Nephron progenitor cell (in vitro differentiated cells): ENCODE data around the gene FKRP.

Experiments used
- DNase-seq: peaks from one replicate; pipeline ENCODE4 v3.0.0; 2021
- H3K27ac Mint-ChIP-seq: 2 replicates; pipeline ENCODE4 v1.8.0; 2021; ENCODE audit warnings: mild to moderate bottlenecking, moderate library complexity, mixed read lengths
- H3K27me3 Mint-ChIP-seq: 2 replicates; pipeline ENCODE4 v1.8.0; 2021; ENCODE audit warnings: mild to moderate bottlenecking, low read depth, mixed read lengths; ENCODE audit not compliant: poor library complexity
- H3K36me3 Mint-ChIP-seq: 2 replicates; pipeline ENCODE4 v1.8.0; 2021; ENCODE audit warnings: low read depth, mixed read lengths
- H3K4me1 Mint-ChIP-seq: 2 replicates; pipeline ENCODE4 v1.8.0; 2021; ENCODE audit warnings: mixed read lengths
- H3K4me3 Mint-ChIP-seq: 2 replicates; pipeline ENCODE4 v1.8.0; 2021; ENCODE audit warnings: mild to moderate bottlenecking, moderate library complexity, mixed read lengths
- H3K9me3 Mint-ChIP-seq: 2 replicates; pipeline ENCODE4 v1.8.0; 2021; ENCODE audit warnings: mild to moderate bottlenecking, moderate library complexity, mixed read lengths
- CTCF ChIP-seq: fragments of 200-600 bp; sonication (generic); IDR thresholded peaks from 2 replicates; pipeline ENCODE4 v1.5.0; 2021; ENCODE audit warnings: antibody characterized with exemption

Gene FKRP

GRCh38 chr19:46787331-46788261, 41.7 kb downstream of the FKRP start:
- Mint-ChIP-seq H3K9me3 (no peaks in the 10 kb centered on the region), H3K27me3 (peaks cover 16% of the 10 kb centered on the region), H3K4me1 (peaks cover 54% of the 10 kb centered on the region), H3K4me3 (peak overlapping the region; percentile 93), H3K36me3 (peaks cover 5% of the 10 kb centered on the region), H3K27ac (peak overlapping the region; percentile 95)
- no peak for TF ChIP-seq CTCF
- DNase-seq = peak; percentile 64

GRCh38 chr19:46788262-46788967, 42.6 kb downstream of the FKRP start, which contains the start of gene SLC1A5:
Gene SLC1A5 (minus strand): TSS chr19:46788594. CDS start chr19:46787965, 629 bp downstream.
- no peaks in the 10 kb centered on the region for H3K36me3 Mint-ChIP-seq
- H3K9me3 Mint-ChIP-seq = no peaks in the 10 kb centered on the region
- H3K4me1 Mint-ChIP-seq = peaks cover 53% of the 10 kb centered on the region
- peaks cover 16% of the 10 kb centered on the region for H3K27me3 Mint-ChIP-seq
- H3K27ac Mint-ChIP-seq = no peak within 1 kb of the TSS
- no peak for TF ChIP-seq CTCF
- DNase-seq = peak; percentile 99
- peak within 1 kb of the TSS; percentile 93 for H3K4me3 Mint-ChIP-seq

- Mint-ChIP-seq H3K4me3 (no peak overlapping the region), H3K27me3 (peaks cover 16% of the 10 kb centered on the region)
- DNase-seq = no peak
Measured at GRCh38 chr19:46788968-46789338, 43.1 kb downstream of the FKRP start.

GRCh38 chr19:46789371-46789770, 43.5 kb downstream of the FKRP start:
- no peak for TF ChIP-seq CTCF
- H3K4me3 Mint-ChIP-seq = no peak overlapping the region
- no peaks in the 10 kb centered on the region for H3K36me3 Mint-ChIP-seq
- DNase-seq = no peak
- H3K27ac Mint-ChIP-seq = no peak overlapping the region
- H3K9me3 Mint-ChIP-seq = no peaks in the 10 kb centered on the region
- peaks cover 49% of the 10 kb centered on the region for H3K4me1 Mint-ChIP-seq
- peaks cover 12% of the 10 kb centered on the region for H3K27me3 Mint-ChIP-seq

More at GRCh38 chr19:46788968-46789338, 43.1 kb downstream of the FKRP start:
- Mint-ChIP-seq H3K27ac (no peak overlapping the region), H3K4me1 (peaks cover 53% of the 10 kb centered on the region), H3K36me3 (no peaks in the 10 kb centered on the region), H3K9me3 (no peaks in the 10 kb centered on the region)
- TF ChIP-seq CTCF = no peak

GRCh38 chr19:46791944-46792343, 46.1 kb downstream of the FKRP start:
- Mint-ChIP-seq H3K27ac (peak overlapping the region; percentile 39), H3K9me3 (no peaks in the 10 kb centered on the region), H3K36me3 (no peaks in the 10 kb centered on the region), H3K27me3 (peaks cover 9% of the 10 kb centered on the region), H3K4me3 (no peak overlapping the region), H3K4me1 (peaks cover 30% of the 10 kb centered on the region)
- no peak for DNase-seq
- TF ChIP-seq CTCF = no peak
